Transverse colon (tissue), 4 donors: Measurements from ENCODE around the gene APOA1. TPM values are rescaled to one million over a fixed set of nuclear protein-coding genes. Genes with fewer than 3 reads are reported as not detected.

Source experiments
- DNase-seq: peaks from one replicate; pipeline ENCODE4 v3.0.0-alpha.2; 2019
- H3K27ac ChIP-seq, 4 donors: fragments of 200-600 bp; sonication (generic); 2 replicates each; pipeline ENCODE4 v1.5.1; 2016 to 2018; ENCODE audit warnings: inconsistent platforms in 4 of 4
- H3K27me3 ChIP-seq: fragments of 200-600 bp; sonication (generic); 2 replicates; pipeline ENCODE4 v1.5.1; 2017; ENCODE audit warnings: inconsistent platforms
- H3K36me3 ChIP-seq, 4 donors: fragments of 200-600 bp; sonication (generic); 2 replicates each; pipeline ENCODE4 v1.5.1; 2017 to 2019; ENCODE audit warnings: inconsistent platforms in 4 of 4
- H3K4me1 ChIP-seq, 4 donors: fragments of 200-600 bp; sonication (generic); 2 replicates each; pipeline ENCODE4 v1.5.1; 2017 to 2020; ENCODE audit warnings: inconsistent platforms in 4 of 4
- H3K4me3 ChIP-seq, 4 donors: fragments of 200-600 bp; sonication (generic); 1 replicate in 1 of 4; 2 replicates in 3 of 4; pipeline versions ENCODE4 v1.5.1 to v1.6.1; 2017 to 2019; ENCODE audit warnings: inconsistent platforms in 4 of 4
- H3K9me3 ChIP-seq, 2 donors: fragments of 200-600 bp; sonication (generic); 2 replicates each; pipeline ENCODE4 v1.5.1; 2017 to 2019; ENCODE audit warnings: inconsistent platforms in 2 of 2
- CTCF ChIP-seq, 5 experiments: fragments of 200-600 bp in 3 of 5; fragments of 450-650 bp in 2 of 5; sonication (generic) in 3 of 5; IDR thresholded peaks; 1 replicate in 2 of 5; 2 replicates in 3 of 5; pipeline ENCODE4 v1.5.1; 2016 to 2017; ENCODE audit warnings: antibody characterized with exemption in 5 of 5, inconsistent platforms in 3 of 5, mild to moderate bottlenecking in 2 of 5, moderate library complexity in 1 of 5
- EP300 ChIP-seq: sonication (generic); formaldehyde crosslinking; IDR thresholded peaks from one replicate; pipeline ENCODE4 v1.6.1; 2017; ENCODE audit warnings: antibody characterized with exemption, low read depth
- POLR2A ChIP-seq: fragments of 450-650 bp; IDR thresholded peaks from one replicate; pipeline ENCODE4 v1.6.1; 2016; ENCODE audit warnings: antibody characterized with exemption, mild to moderate bottlenecking, moderate library complexity
- POLR2AphosphoS5 ChIP-seq, 3 donors: sonication (generic); formaldehyde crosslinking; IDR thresholded peaks; one replicate each; pipeline ENCODE4 v1.6.1; 2016; ENCODE audit warnings: antibody characterized with exemption in 3 of 3
- WGBS, 2 donors: methylation state at CpG; one replicate each; pipeline ENCODE4 v1.1.5; 2018; ENCODE audit warnings: low coverage in 1 of 2; 5-methylcytosine and 5-hydroxymethylcytosine counted together
- in situ Hi-C, 4 donors: fragments of 200-750 bp; cut with MboI; loops; one replicate each; pipeline versions ENCODE4 v1.15.0 to v1.15.1; 2017; ENCODE audit warnings: low sequenced_read_pairs in 3 of 4, low pct_ligation_motif_present in 1 of 4, low pct_unique_long_range_greater_than_20kb in 1 of 4
- intact Hi-C: fragments of 100-400 bp; cut with DNase I; formaldehyde crosslinking; loops from one replicate; pipeline ENCODE4 v1.15.1; 2023; ENCODE audit warnings: low total_unique reads
- total RNA-seq, 4 donors: library from RNA; depleted of rRNA; stranded (reverse); fragments of >200 nt; gene quantifications; one replicate each; pipeline ENCODE4 v1.1.0, GENCODE V29; 2016

The APOA1 gene
- total RNA-seq, 4 donors from 2014 or later = 169 TPM; not detected in 3

- 56 to 60% methylated on average over 1 of the region's 1 CpG for WGBS, 2 donors
- TF ChIP-seq EP300 (no peak), CTCF (IDR thresholded peaks at IDR 0.05) (no peak), POLR2A (no peak), POLR2AphosphoS5 (IDR thresholded peaks at IDR 0.05) (no peak)
- peaks cover 0 to 51% (median 24%) of the 10 kb centered on the region in 4 donors for H3K36me3 ChIP-seq
- H3K9me3 ChIP-seq = no peaks in the 10 kb centered on the region
- intact Hi-C loops = no loop called here
- in situ Hi-C loops = no loop called here
- no peaks in the 10 kb centered on the region for H3K27me3 ChIP-seq
- no peak for DNase-seq
- H3K4me3 ChIP-seq = no peak overlapping the region
- no peak overlapping the region for H3K27ac ChIP-seq
- no peaks in the 10 kb centered on the region for H3K4me1 ChIP-seq
Measured at GRCh38 chr11:116865696-116866095, 28.3 kb upstream of the APOA1 start.

- Histone ChIP-seq H3K27me3 (no peaks in the 10 kb centered on the region), H3K27ac (no peak overlapping the region), H3K4me1 (no peaks in the 10 kb centered on the region), H3K4me3 (no peak overlapping the region), H3K9me3 (no peaks in the 10 kb centered on the region), H3K36me3 (peaks cover 0 to 50% (median 23%) of the 10 kb centered on the region in 4 donors)
- in situ Hi-C loops (no loop called here), intact Hi-C loops (no loop called here)
- WGBS, 2 donors = 94 to 100% methylated on average over 4 to 5 of the region's 5 CpGs
- TF ChIP-seq POLR2AphosphoS5 (IDR thresholded peaks at IDR 0.05) (no peak), POLR2A (no peak), EP300 (no peak), CTCF (IDR thresholded peaks at IDR 0.05) (no peak)
- DNase-seq = no peak
Measured at GRCh38 chr11:116864531-116864930, 27.1 kb upstream of the APOA1 start.

- intact Hi-C loops = loop anchor here (1.0 kb wide), 1 partner anchor 30 kb away; no protein-coding TSS in a partner anchor
- 88 to 100% methylated on average over 1 to 3 of the region's 3 CpGs for WGBS, 2 donors
- no peak for DNase-seq
- Histone ChIP-seq H3K4me3 (no peak overlapping the region), H3K9me3 (no peaks in the 10 kb centered on the region), H3K36me3 (peaks cover 0 to 50% (median 22%) of the 10 kb centered on the region in 4 donors), H3K27me3 (no peaks in the 10 kb centered on the region), H3K4me1 (no peaks in the 10 kb centered on the region), H3K27ac (no peak overlapping the region)
- in situ Hi-C loops = no loop called here
- TF ChIP-seq POLR2A (no peak), POLR2AphosphoS5 (IDR thresholded peaks at IDR 0.05) (no peak), EP300 (no peak), CTCF (IDR thresholded peaks at IDR 0.05) (no peak)
Measured at GRCh38 chr11:116862951-116863350, 25.5 kb upstream of the APOA1 start.

GRCh38 chr11:116862185-116862584, 24.8 kb upstream of the APOA1 start:
- WGBS, 2 donors = 80 to 93% methylated on average over 1 to 3 of the region's 3 CpGs
- H3K36me3 ChIP-seq = peaks cover 0 to 45% (median 22%) of the 10 kb centered on the region in 4 donors
- DNase-seq = no peak

More at GRCh38 chr11:116862185-116862584, 24.8 kb upstream of the APOA1 start:
- H3K4me1 ChIP-seq = no peaks in the 10 kb centered on the region
- intact Hi-C loops (loop anchor here (1.0 kb wide), 1 partner anchor 29 kb away; no protein-coding TSS in a partner anchor), in situ Hi-C loops (no loop called here)
- no peaks in the 10 kb centered on the region for H3K9me3 ChIP-seq
- no peak overlapping the region for H3K4me3 ChIP-seq
- no peak for TF ChIP-seq EP300
- TF ChIP-seq POLR2AphosphoS5 (IDR thresholded peaks at IDR 0.05) = no peak
- no peak for TF ChIP-seq POLR2A
- TF ChIP-seq CTCF (IDR thresholded peaks at IDR 0.05) = no peak
- no peaks in the 10 kb centered on the region for H3K27me3 ChIP-seq
- H3K27ac ChIP-seq = no peak overlapping the region
